H9 (cell line): ENCODE data around the gene FGF6. TPM values are rescaled to one million over a fixed set of nuclear protein-coding genes. Genes with fewer than 3 reads are reported as not detected.

Source experiments
- DNase-seq: peaks from one replicate; pipeline ENCODE4 v3.0.0-alpha.2; 2017
- H2AFZ ChIP-seq: one replicate; pipeline ENCODE4 v1.6.1; 2013; ENCODE audit warnings: mild to moderate bottlenecking, low read length, control low read depth, moderate library complexity
- H2AK5ac ChIP-seq: 2 replicates; pipeline ENCODE4 v1.6.1; 2013; ENCODE audit warnings: low read length, control low read depth, mixed read lengths; ENCODE audit not compliant: insufficient read length
- H2BK120ac ChIP-seq: one replicate; pipeline ENCODE4 v1.6.1; 2013; ENCODE audit warnings: low read depth, mild to moderate bottlenecking, low read length, control low read depth, inconsistent platforms; ENCODE audit not compliant: poor library complexity, severe bottlenecking
- H2BK12ac ChIP-seq: 2 replicates; pipeline ENCODE4 v1.6.1; 2013; ENCODE audit warnings: low read length, control low read depth, mixed read lengths, low read depth; ENCODE audit not compliant: insufficient read length
- H2BK15ac ChIP-seq: 2 replicates; pipeline ENCODE4 v1.6.1; 2013; ENCODE audit warnings: low read depth, low read length, control low read depth
- H2BK20ac ChIP-seq: one replicate; pipeline ENCODE4 v1.6.1; 2013; ENCODE audit warnings: low read depth, mild to moderate bottlenecking, low read length, control low read depth, inconsistent platforms; ENCODE audit not compliant: poor library complexity, severe bottlenecking
- H2BK5ac ChIP-seq: 2 replicates; pipeline ENCODE4 v1.6.1; 2013; ENCODE audit warnings: low read length, control low read depth, mixed read lengths; ENCODE audit not compliant: insufficient read length
- H3K14ac ChIP-seq: 2 replicates; pipeline ENCODE4 v1.6.1; 2013; ENCODE audit warnings: low read length, control low read depth; ENCODE audit not compliant: insufficient read depth
- H3K18ac ChIP-seq: 2 replicates; pipeline ENCODE4 v1.6.1; 2013; ENCODE audit warnings: low read depth, mild to moderate bottlenecking, mixed read lengths, low read length, control low read depth; ENCODE audit not compliant: insufficient read length
- H3K23ac ChIP-seq: 2 replicates; pipeline ENCODE4 v1.6.1; 2013; ENCODE audit warnings: low read length, control low read depth, mixed read lengths, low read depth; ENCODE audit not compliant: insufficient read length
- H3K23me2 ChIP-seq: 2 replicates; pipeline ENCODE4 v1.6.1; 2013; ENCODE audit warnings: low read depth, mild to moderate bottlenecking, mixed read lengths, low read length, control low read depth; ENCODE audit not compliant: insufficient read length, poor library complexity, severe bottlenecking
- H3K27ac ChIP-seq: 2 replicates; pipeline ENCODE4 v1.5.1; 2013; ENCODE audit warnings: low read length, control low read depth, mixed read lengths, low read depth; ENCODE audit not compliant: insufficient read length
- H3K27me3 ChIP-seq: 2 replicates; pipeline ENCODE4 v1.6.1; 2013; ENCODE audit warnings: low read length, control low read depth, inconsistent platforms; ENCODE audit not compliant: insufficient read depth
- H3K4ac ChIP-seq: 2 replicates; pipeline ENCODE4 v1.6.1; 2013; ENCODE audit warnings: low read depth, mild to moderate bottlenecking, control low read depth, inconsistent platforms, low read length, moderate library complexity
- H3K4me1 ChIP-seq: 2 replicates; pipeline ENCODE4 v1.6.1; 2013; ENCODE audit warnings: low read length, control low read depth, inconsistent platforms; ENCODE audit not compliant: insufficient read depth
- H3K4me2 ChIP-seq: 2 replicates; pipeline ENCODE4 v1.6.1; 2013; ENCODE audit warnings: low read length, control low read depth, mixed read lengths; ENCODE audit not compliant: insufficient read length, insufficient read depth
- H3K56ac ChIP-seq: 2 replicates; pipeline ENCODE4 v1.6.1; 2013; ENCODE audit warnings: low read depth, mild to moderate bottlenecking, mixed read lengths, low read length, control low read depth; ENCODE audit not compliant: insufficient read length
- H3K79me1 ChIP-seq: 2 replicates; pipeline ENCODE4 v1.6.1; 2013; ENCODE audit warnings: low read depth, mild to moderate bottlenecking, moderate library complexity, low read length, control low read depth, inconsistent platforms; ENCODE audit not compliant: insufficient read depth, poor library complexity, severe bottlenecking
- H3K79me2 ChIP-seq: 2 replicates; pipeline ENCODE4 v1.6.1; 2013; ENCODE audit warnings: low read length, control low read depth, inconsistent platforms; ENCODE audit not compliant: insufficient read depth
- H3K9ac ChIP-seq: 2 replicates; pipeline ENCODE4 v1.6.1; 2013; ENCODE audit warnings: low read length, control low read depth, mixed read lengths; ENCODE audit not compliant: insufficient read length; ENCODE audit errors: extremely low read depth
- H3K9me3 ChIP-seq: one replicate; pipeline ENCODE4 v1.6.1; 2013; ENCODE audit warnings: low read depth, low read length, inconsistent platforms; ENCODE audit not compliant: control insufficient read depth
- H3T11ph ChIP-seq: one replicate; pipeline ENCODE4 v1.6.1; 2013; ENCODE audit warnings: mild to moderate bottlenecking, low read length, control low read depth, inconsistent platforms
- H4K20me1 ChIP-seq: one replicate; pipeline ENCODE4 v1.6.1; 2013; ENCODE audit not compliant: control insufficient read depth, insufficient read length, insufficient read depth
- H4K5ac ChIP-seq: 2 replicates; pipeline ENCODE4 v1.6.1; 2013; ENCODE audit warnings: low read depth, mild to moderate bottlenecking, mixed read lengths, low read length, control low read depth; ENCODE audit not compliant: insufficient read length
- H4K8ac ChIP-seq: replicated peaks from 2 replicates; pipeline ENCODE4 v1.6.1; 2013; ENCODE audit warnings: low read length, control low read depth, mixed read lengths, low read depth; ENCODE audit not compliant: insufficient read length
- H4K91ac ChIP-seq: 2 replicates; pipeline ENCODE4 v1.6.1; 2013; ENCODE audit warnings: low read depth, mild to moderate bottlenecking, moderate library complexity, mixed read lengths, low read length, control low read depth; ENCODE audit not compliant: insufficient read length
- H3K27ac Mint-ChIP-seq, 3 experiments: 2 replicates in 2 of 3; 3 replicates in 1 of 3; pipeline ENCODE4 v1.8.0; 2020 to 2021; ENCODE audit warnings: mixed read lengths in 3 of 3, mild to moderate bottlenecking in 1 of 3, moderate library complexity in 1 of 3
- H3K27me3 Mint-ChIP-seq: 2 replicates; pipeline ENCODE4 v1.8.0; 2021; ENCODE audit warnings: low read depth, mild to moderate bottlenecking, moderate library complexity, mixed read lengths
- H3K36me3 Mint-ChIP-seq, 3 experiments: 2 replicates in 2 of 3; 3 replicates in 1 of 3; pipeline ENCODE4 v1.8.0; 2020 to 2021; ENCODE audit warnings: low read depth in 3 of 3, mixed read lengths in 3 of 3; ENCODE audit not compliant: insufficient read depth in 1 of 3
- H3K4me1 Mint-ChIP-seq, 2 experiments: 2 replicates each; pipeline ENCODE4 v1.8.0; 2020; ENCODE audit warnings: mixed read lengths in 2 of 2
- H3K4me3 Mint-ChIP-seq, 2 experiments: 2 replicates in 1 of 2; 3 replicates in 1 of 2; pipeline ENCODE4 v1.8.0; 2020 to 2021; ENCODE audit warnings: mild to moderate bottlenecking in 2 of 2, mixed read lengths in 2 of 2, moderate library complexity in 1 of 2
- H3K9me3 Mint-ChIP-seq, 2 experiments: 2 replicates in 1 of 2; 3 replicates in 1 of 2; pipeline ENCODE4 v1.8.0; 2020; ENCODE audit warnings: mild to moderate bottlenecking in 2 of 2, mixed read lengths in 2 of 2, moderate library complexity in 1 of 2
- CTCF ChIP-seq: fragments of 200-600 bp; sonication (generic); conservative IDR thresholded peaks from 3 replicates; pipeline ENCODE4 v1.8.0; 2021; ENCODE audit warnings: antibody characterized with exemption, mild to moderate bottlenecking
- WGBS: extraction: QIAGEN DNeasy Blood & Tissue Kit; methylation state at CpG from one replicate; pipeline ENCODE4 v1.1.7; 2013; ENCODE audit warnings: missing lambda C conversion rate, low lambda C conversion rate, mixed read lengths; ENCODE audit not compliant: insufficient read length; ENCODE audit errors: extremely low coverage; 5-methylcytosine and 5-hydroxymethylcytosine counted together
- total RNA-seq: library from RNA; stranded (reverse); gene quantifications from 2 replicates; pipeline ENCODE4 v1.2.1, GENCODE V29; 2021

The FGF6 gene
- total RNA-seq, 1 experiment from 2014 or later: not detected

GRCh38 chr12:4433745-4434058 is 11.9 kb downstream of the FGF6 start:
- no peak overlapping the region for H3K27ac ChIP-seq
- no peak overlapping the region for H3K9ac ChIP-seq
- H4K20me1 ChIP-seq: no peaks in the 10 kb centered on the region
- TF ChIP-seq CTCF: no peak
- H2BK15ac ChIP-seq: no peak overlapping the region
- H4K8ac ChIP-seq: no peak overlapping the region
- H2BK5ac ChIP-seq: no peak overlapping the region
- H3K27ac Mint-ChIP-seq: no peak overlapping the region
- H2AK5ac ChIP-seq: no peak overlapping the region
- no peak overlapping the region for H3K4me2 ChIP-seq
- no peak overlapping the region for H2BK12ac ChIP-seq
- H3K9me3 ChIP-seq: no peaks in the 10 kb centered on the region
- H3K4ac ChIP-seq: no peak overlapping the region
- DNase-seq: no peak
- no peaks in the 10 kb centered on the region for H3K79me2 ChIP-seq
- 0 out of 2 replicates have a peak, but pooled peaks cover 2% of the 10 kb centered on the region for H3K4me1 ChIP-seq
- no peak overlapping the region for H2BK20ac ChIP-seq
- H3K23ac ChIP-seq: no peak overlapping the region
- H2AFZ ChIP-seq: no peak overlapping the region
- no peaks in the 10 kb centered on the region for H3K9me3 Mint-ChIP-seq
- peaks cover 13% of the 10 kb centered on the region for H3K27me3 Mint-ChIP-seq
- no peaks in the 10 kb centered on the region for H3K27me3 ChIP-seq
- no peaks in the 10 kb centered on the region for H3K79me1 ChIP-seq
- H4K5ac ChIP-seq: no peak overlapping the region
- no peak overlapping the region for H3K4me3 Mint-ChIP-seq
- no peaks in the 10 kb centered on the region for H3K23me2 ChIP-seq
- no peak overlapping the region for H2BK120ac ChIP-seq
- no peak overlapping the region for H3T11ph ChIP-seq
- no CpG with 5 or more reads among the region's 4 CpGs for WGBS
- no peak overlapping the region for H3K18ac ChIP-seq
- peaks cover 8 to 25% of the 10 kb centered on the region in 2 experiments for H3K4me1 Mint-ChIP-seq
- H3K14ac ChIP-seq: no peak overlapping the region
- H4K91ac ChIP-seq: no peak overlapping the region
- H3K56ac ChIP-seq: no peak overlapping the region
- H3K36me3 Mint-ChIP-seq: no peaks in the 10 kb centered on the region; a peak in 1 of 7 replicates
